ENCODE data around the gene SAMD7.
A peak's percentile ranks its signal among the peaks of the same experiment; 100 is the strongest.

Gene SAMD7

DNA sequence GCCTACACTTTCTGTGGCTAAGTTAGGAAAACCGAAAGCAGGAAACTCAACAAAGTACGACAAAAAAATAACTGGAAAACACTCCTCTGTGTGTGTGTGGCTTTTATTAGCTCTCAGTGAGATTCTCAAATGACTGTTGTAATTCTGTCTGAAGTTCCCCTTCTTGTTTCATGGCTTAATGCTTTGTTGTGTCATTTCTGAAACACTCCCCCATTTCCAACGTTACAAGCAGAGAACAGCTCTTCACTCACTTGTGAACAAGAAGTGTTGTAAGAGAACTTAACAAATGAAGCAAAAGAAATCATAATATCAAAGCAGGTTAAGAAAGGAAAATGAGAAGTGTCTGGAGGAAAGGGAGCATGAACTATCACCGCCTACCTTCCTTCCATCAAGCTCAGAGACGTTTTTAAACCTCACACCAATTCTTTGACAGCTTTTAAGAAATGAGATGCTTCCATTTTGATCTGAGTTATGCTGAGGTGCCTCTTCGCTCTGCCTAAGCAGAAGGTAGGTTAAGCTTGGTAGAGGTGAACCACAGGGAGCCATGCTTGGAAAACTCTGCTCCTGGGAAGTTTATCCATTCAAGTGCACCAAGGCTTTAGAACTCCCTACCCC, 42.9 kb downstream of the SAMD7 start:
- DNase-seq (ENCODE audit: low read depth in 1 of 2, low spot score in 1 of 2) = peak; percentile 86 to 94
- H3K4me3 ChIP-seq (replicated peaks; ENCODE audit: insufficient read depth, low read length) = no peak overlapping the region
- peak overlapping the region; percentile 93 for H3K27ac ChIP-seq (replicated peaks)

DNA sequence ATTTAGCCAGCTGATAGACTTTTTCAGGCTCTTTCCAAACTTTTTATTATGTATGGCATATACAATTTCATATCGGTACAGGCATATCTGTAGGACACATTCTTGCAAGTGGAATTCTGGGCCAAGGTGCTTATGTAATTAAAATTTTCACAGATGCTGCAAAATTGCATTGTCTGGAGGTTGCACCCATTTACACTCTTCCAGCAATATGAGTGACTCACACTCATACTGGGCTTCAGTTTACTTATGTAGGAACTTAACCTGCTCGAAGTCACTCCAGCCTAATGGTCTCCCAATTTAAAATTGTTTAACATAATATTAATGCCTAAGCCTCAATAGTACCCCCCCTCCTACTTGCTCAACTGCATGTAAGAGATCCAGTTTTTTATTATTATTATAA, 44.0 kb downstream of the SAMD7 start:
- H3K4me3 ChIP-seq (replicated peaks; ENCODE audit: insufficient read depth, low read length) = no peak overlapping the region
- DNase-seq (ENCODE audit: low read depth in 1 of 2, low spot score in 1 of 2) = peak in 1 of 2 experiments; percentile 24
- peak overlapping the region; percentile 93 for H3K27ac ChIP-seq (replicated peaks)
- H3K27me3 ChIP-seq (ENCODE audit: insufficient read depth, poor library complexity, severe bottlenecking) = no peaks in the 10 kb centered on the region
- no peak for TF ChIP-seq POLR2AphosphoS5 (IDR thresholded peaks at IDR 0.05; ENCODE audit: low read depth)
- TF ChIP-seq, protein P1, sequence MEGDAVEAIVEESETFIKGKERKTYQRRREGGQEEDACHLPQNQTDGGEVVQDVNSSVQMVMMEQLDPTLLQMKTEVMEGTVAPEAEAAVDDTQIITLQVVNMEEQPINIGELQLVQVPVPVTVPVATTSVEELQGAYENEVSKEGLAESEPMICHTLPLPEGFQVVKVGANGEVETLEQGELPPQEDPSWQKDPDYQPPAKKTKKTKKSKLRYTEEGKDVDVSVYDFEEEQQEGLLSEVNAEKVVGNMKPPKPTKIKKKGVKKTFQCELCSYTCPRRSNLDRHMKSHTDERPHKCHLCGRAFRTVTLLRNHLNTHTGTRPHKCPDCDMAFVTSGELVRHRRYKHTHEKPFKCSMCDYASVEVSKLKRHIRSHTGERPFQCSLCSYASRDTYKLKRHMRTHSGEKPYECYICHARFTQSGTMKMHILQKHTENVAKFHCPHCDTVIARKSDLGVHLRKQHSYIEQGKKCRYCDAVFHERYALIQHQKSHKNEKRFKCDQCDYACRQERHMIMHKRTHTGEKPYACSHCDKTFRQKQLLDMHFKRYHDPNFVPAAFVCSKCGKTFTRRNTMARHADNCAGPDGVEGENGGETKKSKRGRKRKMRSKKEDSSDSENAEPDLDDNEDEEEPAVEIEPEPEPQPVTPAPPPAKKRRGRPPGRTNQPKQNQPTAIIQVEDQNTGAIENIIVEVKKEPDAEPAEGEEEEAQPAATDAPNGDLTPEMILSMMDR (IDR thresholded peaks at IDR 0.05; ENCODE audit: insufficient read depth, low read length) = no peak
- TF ChIP-seq SPI1 (IDR thresholded peaks at IDR 0.05; ENCODE audit: borderline replicate concordance, low read depth) = no peak
- TF ChIP-seq, protein P2, sequence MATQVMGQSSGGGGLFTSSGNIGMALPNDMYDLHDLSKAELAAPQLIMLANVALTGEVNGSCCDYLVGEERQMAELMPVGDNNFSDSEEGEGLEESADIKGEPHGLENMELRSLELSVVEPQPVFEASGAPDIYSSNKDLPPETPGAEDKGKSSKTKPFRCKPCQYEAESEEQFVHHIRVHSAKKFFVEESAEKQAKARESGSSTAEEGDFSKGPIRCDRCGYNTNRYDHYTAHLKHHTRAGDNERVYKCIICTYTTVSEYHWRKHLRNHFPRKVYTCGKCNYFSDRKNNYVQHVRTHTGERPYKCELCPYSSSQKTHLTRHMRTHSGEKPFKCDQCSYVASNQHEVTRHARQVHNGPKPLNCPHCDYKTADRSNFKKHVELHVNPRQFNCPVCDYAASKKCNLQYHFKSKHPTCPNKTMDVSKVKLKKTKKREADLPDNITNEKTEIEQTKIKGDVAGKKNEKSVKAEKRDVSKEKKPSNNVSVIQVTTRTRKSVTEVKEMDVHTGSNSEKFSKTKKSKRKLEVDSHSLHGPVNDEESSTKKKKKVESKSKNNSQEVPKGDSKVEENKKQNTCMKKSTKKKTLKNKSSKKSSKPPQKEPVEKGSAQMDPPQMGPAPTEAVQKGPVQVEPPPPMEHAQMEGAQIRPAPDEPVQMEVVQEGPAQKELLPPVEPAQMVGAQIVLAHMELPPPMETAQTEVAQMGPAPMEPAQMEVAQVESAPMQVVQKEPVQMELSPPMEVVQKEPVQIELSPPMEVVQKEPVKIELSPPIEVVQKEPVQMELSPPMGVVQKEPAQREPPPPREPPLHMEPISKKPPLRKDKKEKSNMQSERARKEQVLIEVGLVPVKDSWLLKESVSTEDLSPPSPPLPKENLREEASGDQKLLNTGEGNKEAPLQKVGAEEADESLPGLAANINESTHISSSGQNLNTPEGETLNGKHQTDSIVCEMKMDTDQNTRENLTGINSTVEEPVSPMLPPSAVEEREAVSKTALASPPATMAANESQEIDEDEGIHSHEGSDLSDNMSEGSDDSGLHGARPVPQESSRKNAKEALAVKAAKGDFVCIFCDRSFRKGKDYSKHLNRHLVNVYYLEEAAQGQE (IDR thresholded peaks at IDR 0.05; ENCODE audit: insufficient replicate concordance, low read depth) = no peak
- no peak for TF ChIP-seq GABPA (IDR thresholded peaks at IDR 0.05; ENCODE audit: low read depth)

More for the DNA sequence above, 42.9 kb downstream of the SAMD7 start:
- H3K27me3 ChIP-seq (ENCODE audit: insufficient read depth, poor library complexity, severe bottlenecking) = no peaks in the 10 kb centered on the region
- no peak for TF ChIP-seq GABPA (IDR thresholded peaks at IDR 0.05; ENCODE audit: low read depth)
- TF ChIP-seq, protein P1 (IDR thresholded peaks at IDR 0.05; ENCODE audit: insufficient read depth, low read length) = no peak
- peak; percentile 59; the same call in 1 of the 2 replicates for TF ChIP-seq SPI1 (IDR thresholded peaks at IDR 0.05; ENCODE audit: borderline replicate concordance, low read depth)
- TF ChIP-seq POLR2AphosphoS5 (IDR thresholded peaks at IDR 0.05; ENCODE audit: low read depth) = peak; percentile 45; the same call in 1 of the 2 replicates

DNA sequence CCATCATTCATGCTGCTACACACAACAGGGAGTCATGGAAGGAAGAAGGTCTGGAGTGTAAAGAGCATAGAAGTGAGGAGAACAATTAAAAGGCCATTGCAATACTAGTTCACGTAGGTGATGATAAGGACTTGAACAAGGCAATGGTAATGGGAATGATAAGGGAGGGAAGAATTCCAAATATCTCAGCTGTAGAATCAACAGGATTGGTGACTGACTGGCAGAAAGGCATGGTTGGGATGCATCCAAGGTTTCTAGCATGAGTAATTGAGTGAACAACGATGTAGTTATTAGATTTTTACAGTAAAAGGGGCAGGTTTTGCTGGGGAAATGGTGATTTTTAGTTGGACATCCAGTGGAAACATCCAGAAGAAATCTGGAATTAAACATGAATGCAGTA, 52.8 kb downstream of the SAMD7 start:
- no peak for DNase-seq (ENCODE audit: low read depth in 1 of 2, low spot score in 1 of 2)
- Histone ChIP-seq H3K27me3 (ENCODE audit: insufficient read depth, poor library complexity, severe bottlenecking) (no peaks in the 10 kb centered on the region), H3K4me3 (replicated peaks; ENCODE audit: insufficient read depth, low read length) (no peak overlapping the region), H3K27ac (replicated peaks) (no peak overlapping the region)
- TF ChIP-seq, protein P2 (IDR thresholded peaks at IDR 0.05; ENCODE audit: insufficient replicate concordance, low read depth) = no peak
- TF ChIP-seq, protein P1 (IDR thresholded peaks at IDR 0.05; ENCODE audit: insufficient read depth, low read length) = no peak
- TF ChIP-seq GABPA (IDR thresholded peaks at IDR 0.05; ENCODE audit: low read depth) = no peak
- TF ChIP-seq POLR2AphosphoS5 (IDR thresholded peaks at IDR 0.05; ENCODE audit: low read depth) = no peak
- no peak for TF ChIP-seq SPI1 (IDR thresholded peaks at IDR 0.05; ENCODE audit: borderline replicate concordance, low read depth)
